Sigmoid colon (tissue), 4 donors: ENCODE measurements around the gene PDGFA.

Source experiments
- CTCF ChIP-seq, 4 experiments: fragments of 450-650 bp in 3 of 4; fragments of 200-600 bp in 1 of 4; IDR thresholded peaks; one replicate each; pipeline ENCODE4 v1.5.1; 2016 to 2019; ENCODE audit warnings: antibody characterized with exemption in 4 of 4, mild to moderate bottlenecking in 3 of 4, moderate library complexity in 2 of 4
- EP300 ChIP-seq, 4 donors: sonication (generic); formaldehyde crosslinking; IDR thresholded peaks; one replicate each; pipeline ENCODE4 v1.6.1; 2017; ENCODE audit warnings: antibody characterized with exemption in 4 of 4
- POLR2AphosphoS5 ChIP-seq, 4 donors: sonication (generic); formaldehyde crosslinking; IDR thresholded peaks; one replicate each; pipeline ENCODE4 v1.6.1; 2017; ENCODE audit warnings: antibody characterized with exemption in 4 of 4

DNA sequence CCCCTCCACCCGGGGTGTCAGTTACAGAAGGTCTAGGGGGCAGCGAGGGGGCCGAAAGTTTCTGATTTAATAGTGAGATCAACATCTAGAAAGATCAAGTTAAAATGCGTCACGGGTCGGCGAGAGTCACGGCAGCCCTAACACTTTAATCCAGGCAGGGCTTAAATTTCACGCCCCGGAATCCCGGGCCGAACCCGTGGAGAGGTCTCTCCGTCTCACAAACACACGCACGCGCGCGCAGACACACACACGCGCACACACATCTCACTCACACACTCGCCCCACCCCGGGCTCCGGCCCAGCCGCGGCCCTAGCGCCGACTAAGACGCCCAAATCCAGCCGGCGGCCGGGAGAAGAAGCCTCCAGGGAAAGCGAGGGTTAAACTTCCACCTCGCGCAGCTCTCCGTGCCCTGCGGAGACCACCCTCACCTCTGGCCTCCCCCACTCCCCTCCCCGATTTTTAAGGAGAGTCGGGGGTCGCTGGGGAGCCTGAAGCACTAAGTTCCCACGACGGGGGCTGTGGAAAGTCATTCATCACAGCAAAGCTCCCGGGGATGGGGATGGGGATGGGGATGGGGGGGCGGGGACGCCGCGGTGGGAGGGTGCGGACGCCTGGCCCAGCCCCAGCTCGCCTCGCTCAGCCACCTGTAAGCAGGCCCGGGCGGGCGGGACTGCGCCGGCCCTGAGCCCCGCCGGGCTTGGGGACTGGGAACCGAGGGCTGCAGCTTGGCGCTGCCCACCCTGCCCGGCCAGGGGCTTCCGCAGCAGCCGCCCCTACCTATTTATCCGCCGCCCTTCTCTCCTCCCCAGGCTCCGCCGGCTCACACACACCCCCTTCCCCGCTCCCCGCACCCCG lies 1.6 kb downstream of the PDGFA start:
- TF ChIP-seq EP300 (IDR thresholded peaks at IDR 0.05) = no peak
- peak; percentile 42 to 66 (median 54) for TF ChIP-seq POLR2AphosphoS5 (IDR thresholded peaks at IDR 0.05)
- no peak for TF ChIP-seq CTCF (IDR thresholded peaks at IDR 0.05)
